ENCODE measurements around the gene SETD2.

Gene SETD2

GRCh38 chr3:46984591-46985459 is 179.1 kb downstream of the SETD2 start:
- no peak for DNase-seq (ENCODE audit: low read depth)

- DNase-seq (ENCODE audit: low read depth) = no peak
Observed at GRCh38 chr3:46982546-46982945, 181.4 kb downstream of the SETD2 start.

- no peak for DNase-seq (ENCODE audit: low read depth)
Observed at GRCh38 chr3:46981932-46982471, 181.9 kb downstream of the SETD2 start.

DNA sequence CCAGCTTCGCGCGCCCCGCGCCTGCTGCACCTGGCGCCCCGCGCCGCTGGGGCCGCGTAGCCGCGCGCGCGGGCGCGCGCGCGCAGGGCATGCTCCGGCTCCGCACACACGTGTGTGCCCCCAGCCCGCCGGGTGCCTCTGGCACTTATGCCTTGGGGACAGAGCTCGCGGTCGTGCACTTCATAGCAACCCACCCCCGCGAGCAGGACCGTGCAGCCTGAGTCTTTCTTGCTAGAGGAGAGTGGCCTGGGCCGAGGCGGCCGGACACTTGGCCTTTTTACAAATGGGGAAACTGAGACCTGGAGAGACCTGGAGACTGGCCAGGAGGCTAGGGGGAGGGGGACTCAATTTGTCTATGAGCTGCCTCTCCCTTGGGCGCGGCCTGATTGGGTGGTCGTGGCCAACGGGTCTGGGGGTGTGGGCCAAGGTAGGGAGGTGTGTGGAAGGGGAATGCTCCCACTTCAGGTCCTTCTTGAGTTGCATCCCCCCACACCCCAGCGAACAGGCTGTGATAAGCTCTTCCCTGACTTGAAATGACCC is 183.9 kb downstream of the SETD2 start:
- DNase-seq (ENCODE audit: low read depth) = no peak

GRCh38 chr3:46978985-46979944 is 184.6 kb downstream of the SETD2 start, which contains the start of gene NBEAL2:
NBEAL2 (plus strand) TSS chr3:46979666; CDS start chr3:46979862, 196 bp downstream.
- peak; percentile 56 for DNase-seq (ENCODE audit: low read depth)

GRCh38 chr3:46978381-46978780 is 185.5 kb downstream of the SETD2 start:
- no peak for DNase-seq (ENCODE audit: low read depth)

GRCh38 chr3:46977811-46978195 is 186.1 kb downstream of the SETD2 start:
- DNase-seq (ENCODE audit: low read depth) = no peak

DNA sequence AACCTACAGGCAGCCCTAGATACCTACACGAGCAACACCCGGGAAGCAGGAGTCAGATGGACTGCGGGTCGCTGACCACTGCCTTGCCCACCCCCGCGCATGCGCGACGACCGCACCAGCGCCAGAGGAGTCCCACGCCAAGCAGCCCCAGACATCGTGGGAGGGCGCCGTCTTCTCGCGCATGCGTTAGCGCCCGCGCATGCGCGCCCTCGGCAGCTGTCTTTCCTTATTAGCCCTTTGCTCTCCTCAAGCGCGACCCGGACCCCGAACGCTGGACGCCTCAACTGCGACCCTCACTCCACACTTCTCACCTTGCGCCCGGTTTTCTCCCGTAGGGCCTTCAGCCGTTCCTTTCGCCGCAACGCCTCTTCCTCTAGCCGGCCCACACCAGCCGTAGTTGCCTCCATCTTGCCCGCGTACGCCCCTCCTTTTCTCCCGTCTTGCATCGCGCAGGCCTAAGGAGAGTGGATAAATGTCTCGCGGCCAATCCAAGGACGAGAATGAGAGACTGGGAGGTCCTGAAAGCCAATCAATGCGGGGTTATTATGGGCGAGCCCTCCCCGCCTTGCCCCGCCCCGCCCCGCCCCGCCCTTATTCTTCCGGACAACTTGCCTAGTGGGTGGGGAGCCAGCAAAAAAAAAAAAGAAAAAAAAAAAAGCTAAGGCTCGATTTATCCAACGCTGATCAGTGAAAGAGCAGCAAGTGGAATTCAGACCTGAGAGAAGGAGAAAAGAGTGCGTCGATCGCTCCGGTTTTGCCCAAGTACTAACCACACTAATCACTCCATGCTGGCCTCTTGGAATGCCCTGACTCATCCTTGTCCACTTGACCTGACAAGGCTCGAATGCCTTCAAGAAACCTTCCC is 187.4 kb downstream of the SETD2 start, which contains the start of gene CCDC12:
CCDC12 (minus strand) TSS at position 420 of the 865 bp plus-strand sequence; CDS start at position 407, 13 bp downstream.
- DNase-seq (ENCODE audit: low read depth) = peak; percentile 97

DNA sequence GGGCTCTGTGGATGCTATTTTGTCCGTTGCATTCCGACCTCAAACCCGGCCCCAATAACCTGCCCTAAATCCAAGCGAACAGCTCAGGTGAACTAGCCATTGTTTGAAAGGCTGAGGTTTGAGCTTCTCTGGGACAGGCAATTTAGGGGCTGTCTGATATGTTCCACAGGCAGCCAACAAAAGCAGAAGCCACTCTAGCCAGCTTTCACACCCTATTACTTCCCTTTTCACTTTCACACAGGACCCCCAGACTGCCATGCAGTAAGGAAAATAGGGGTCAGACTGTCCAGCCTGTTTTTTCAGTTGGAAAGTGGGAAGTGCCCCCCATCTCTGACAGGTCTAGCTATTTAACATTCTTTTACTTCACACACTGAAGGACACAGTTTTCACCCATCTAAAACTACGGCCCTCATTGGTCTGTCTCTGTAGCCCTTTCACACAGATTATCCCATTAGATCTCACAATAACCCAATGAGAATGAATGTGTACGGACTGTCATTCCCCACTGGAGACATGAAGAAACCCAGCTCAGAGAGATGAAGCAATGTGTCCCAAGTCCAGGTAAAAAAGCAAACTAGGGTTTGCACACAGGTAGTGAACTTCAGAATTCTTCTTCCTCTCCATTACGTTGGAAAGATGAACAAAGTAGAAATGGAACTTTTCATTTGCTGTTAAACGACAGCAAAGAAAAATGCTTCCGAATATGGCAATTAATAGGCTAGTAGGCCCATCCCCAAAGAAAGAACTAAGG is 189.3 kb downstream of the SETD2 start:
- no peak for DNase-seq (ENCODE audit: low read depth)

DNA sequence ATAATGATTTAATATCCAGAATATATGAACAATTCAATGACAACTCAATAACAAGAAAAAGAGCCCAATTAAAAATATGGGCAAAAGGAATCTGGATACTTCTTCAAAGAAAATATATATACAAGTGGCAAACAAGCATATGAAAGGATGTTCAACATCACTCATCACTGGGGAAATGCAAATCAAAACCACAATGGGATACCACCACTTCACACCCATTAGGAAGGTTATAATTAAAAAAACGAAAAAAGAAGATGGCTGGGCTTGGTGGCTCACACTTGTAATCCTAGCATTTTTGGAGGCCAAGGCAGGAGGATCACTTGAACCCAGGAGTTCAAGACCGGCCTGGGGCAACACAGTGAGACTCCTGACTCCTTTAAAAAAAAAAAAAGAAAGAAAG is 191.5 kb downstream of the SETD2 start:
- no peak for DNase-seq (ENCODE audit: low read depth)

GRCh38 chr3:46971742-46972141 is 192.2 kb downstream of the SETD2 start:
- DNase-seq (ENCODE audit: low read depth) = no peak

DNA sequence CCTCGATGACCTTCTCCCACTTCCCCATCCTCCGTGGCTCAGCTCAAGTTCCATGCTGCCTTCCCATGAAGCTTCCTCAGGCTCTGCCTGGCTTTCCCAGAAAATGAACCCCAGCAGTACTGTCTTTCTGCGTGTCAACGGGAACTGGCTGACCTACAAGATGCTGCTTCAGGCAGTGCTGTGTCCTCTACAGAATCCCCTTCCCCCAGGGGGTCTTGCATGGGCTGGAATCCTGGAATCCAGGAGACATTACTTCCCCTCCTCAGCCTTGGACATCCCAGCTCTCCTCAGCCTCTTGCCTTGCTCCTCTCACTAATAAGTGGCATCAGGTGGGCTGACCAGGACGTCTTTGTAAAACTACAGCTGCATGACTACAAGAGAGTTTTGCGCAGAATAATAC is 192.8 kb downstream of the SETD2 start:
- no peak for DNase-seq (ENCODE audit: low read depth)

GRCh38 chr3:46970391-46971091 is 193.4 kb downstream of the SETD2 start:
- no peak for DNase-seq (ENCODE audit: low read depth)

- DNase-seq (ENCODE audit: low read depth) = no peak
Observed at GRCh38 chr3:46968783-46969428, 195.0 kb downstream of the SETD2 start.

DNA sequence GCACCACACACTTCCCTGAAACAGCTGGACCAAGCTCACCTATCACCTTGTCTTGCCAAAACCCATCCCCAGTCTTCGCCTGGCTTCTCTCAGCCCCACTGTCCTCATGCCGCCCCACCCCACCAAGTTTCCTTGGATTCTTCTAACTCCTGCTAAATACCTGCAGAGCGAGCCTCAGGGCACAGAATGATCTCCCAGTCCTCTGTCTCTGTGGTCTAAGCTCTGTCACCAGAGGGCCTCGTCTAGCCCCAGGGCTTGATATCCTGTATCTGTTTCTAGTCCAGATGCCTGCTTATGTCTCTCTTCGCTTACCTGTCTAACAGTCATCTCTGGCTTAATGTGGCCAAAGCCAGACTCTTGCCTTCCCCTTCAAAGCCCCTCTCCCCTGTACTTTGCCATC is 197.1 kb downstream of the SETD2 start:
- no peak for DNase-seq (ENCODE audit: low read depth)
